GM21529 (cell line): ENCODE data around the gene OPRD1.
"Not testable (repeated sequence)": the region's sequence is repeated elsewhere in the genome, so short reads cannot be mapped to it uniquely, and the experiment has no call there.

Experiments used
- ATAC-seq: cut with Tn5 transposase; IDR thresholded peaks from one replicate; pipeline ENCODE4 v1.9.1; 2021; ENCODE audit not compliant: unreplicated experiment

The OPRD1 gene

GRCh38 chr1:28840928-28841544, 29.1 kb downstream of the OPRD1 start:
- ATAC-seq: no peak

GRCh38 chr1:28845786-28846543, 34.0 kb downstream of the OPRD1 start:
- no peak for ATAC-seq

DNA sequence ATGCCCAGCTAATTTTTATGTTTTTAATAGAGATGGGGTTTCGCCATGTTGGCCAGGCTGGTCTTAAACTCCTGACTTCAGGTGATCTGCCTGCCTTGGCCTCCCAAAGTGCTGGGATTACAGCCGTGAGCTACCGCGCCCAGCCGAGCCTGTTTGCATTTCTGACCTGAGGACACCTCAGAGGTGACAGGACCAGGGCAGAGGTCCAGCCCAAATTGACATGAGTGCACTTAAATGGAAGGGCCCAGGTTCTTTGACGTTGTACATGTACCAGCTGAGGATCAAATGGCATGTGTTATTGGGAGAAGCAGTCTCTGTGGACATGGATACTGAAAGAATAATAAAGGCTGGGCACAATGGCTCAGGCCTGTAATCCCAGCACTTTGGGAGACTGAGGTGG, 35.2 kb downstream of the OPRD1 start:
- ATAC-seq: not testable (repeated sequence)

- no peak for ATAC-seq
These were observed 36.4 kb downstream of the OPRD1 start for GRCh38 chr1:28848416-28848815.

- ATAC-seq: no peak
These were observed 41.2 kb downstream of the OPRD1 start for GRCh38 chr1:28853093-28853742.

- not testable (repeated sequence) for ATAC-seq
These were observed 42.4 kb downstream of the OPRD1 start for GRCh38 chr1:28854406-28854805.

- no peak for ATAC-seq
These were observed 43.1 kb downstream of the OPRD1 start for GRCh38 chr1:28855046-28855445.

DNA sequence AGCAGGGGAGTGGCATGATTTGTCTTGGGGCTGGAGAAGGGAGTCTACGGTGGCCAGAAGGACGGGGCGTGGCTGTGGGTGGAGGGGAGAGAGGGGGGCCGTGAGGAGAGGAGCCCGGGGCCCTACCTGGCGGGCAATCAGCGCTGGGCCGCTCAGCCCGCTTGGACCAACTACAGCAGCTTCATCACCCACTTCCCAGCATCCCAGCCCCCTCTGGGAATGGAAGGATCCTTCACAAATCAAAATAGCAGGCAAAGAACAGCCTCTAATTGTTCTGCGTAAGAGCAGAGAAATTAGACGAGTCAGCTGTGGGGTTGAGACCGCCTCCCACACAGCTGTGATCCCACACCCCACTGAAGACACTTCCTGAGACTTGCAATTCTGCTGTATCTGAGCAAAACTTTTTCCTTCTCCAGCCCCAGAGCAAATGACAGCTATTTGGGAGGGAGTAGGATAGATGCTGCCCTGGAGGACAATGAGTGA, 43.5 kb downstream of the OPRD1 start:
- no peak for ATAC-seq

GRCh38 chr1:28855969-28856368, 44.0 kb downstream of the OPRD1 start:
- ATAC-seq: no peak

DNA sequence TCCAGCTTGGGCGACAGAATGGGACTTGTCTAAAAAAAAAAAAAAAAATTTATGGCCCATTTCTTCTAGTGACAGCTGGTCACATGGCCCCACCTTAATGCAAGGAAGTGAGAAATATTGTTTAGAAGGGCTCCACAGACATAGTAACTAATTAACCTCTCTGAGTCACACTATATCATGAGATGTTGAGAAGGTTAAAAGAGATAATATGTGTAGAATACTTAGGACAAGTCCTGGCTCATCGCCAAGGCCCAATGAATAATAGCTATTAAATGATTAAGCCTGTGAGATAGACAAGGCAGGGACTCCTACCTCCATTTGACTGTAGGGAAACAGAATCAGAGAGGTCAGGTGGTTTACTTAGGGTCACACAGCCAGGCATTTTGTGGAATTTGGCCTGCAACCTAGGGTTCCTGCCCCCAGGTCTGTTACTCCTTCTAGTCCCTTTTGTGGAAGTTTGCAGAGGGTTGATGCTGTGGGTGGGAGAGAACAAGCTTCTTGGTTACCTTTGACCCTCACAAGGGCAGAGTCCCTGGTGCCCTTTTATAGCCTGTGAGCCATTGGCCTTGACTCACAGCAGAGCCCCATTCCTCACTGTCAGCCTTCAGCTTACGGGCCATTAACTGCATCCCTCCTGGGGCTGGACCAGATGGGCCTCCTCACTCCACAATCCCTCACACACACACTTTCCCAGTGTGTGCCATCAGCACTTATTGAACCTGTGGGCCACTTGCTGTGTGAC, 48.5 kb downstream of the OPRD1 start:
- no peak for ATAC-seq

DNA sequence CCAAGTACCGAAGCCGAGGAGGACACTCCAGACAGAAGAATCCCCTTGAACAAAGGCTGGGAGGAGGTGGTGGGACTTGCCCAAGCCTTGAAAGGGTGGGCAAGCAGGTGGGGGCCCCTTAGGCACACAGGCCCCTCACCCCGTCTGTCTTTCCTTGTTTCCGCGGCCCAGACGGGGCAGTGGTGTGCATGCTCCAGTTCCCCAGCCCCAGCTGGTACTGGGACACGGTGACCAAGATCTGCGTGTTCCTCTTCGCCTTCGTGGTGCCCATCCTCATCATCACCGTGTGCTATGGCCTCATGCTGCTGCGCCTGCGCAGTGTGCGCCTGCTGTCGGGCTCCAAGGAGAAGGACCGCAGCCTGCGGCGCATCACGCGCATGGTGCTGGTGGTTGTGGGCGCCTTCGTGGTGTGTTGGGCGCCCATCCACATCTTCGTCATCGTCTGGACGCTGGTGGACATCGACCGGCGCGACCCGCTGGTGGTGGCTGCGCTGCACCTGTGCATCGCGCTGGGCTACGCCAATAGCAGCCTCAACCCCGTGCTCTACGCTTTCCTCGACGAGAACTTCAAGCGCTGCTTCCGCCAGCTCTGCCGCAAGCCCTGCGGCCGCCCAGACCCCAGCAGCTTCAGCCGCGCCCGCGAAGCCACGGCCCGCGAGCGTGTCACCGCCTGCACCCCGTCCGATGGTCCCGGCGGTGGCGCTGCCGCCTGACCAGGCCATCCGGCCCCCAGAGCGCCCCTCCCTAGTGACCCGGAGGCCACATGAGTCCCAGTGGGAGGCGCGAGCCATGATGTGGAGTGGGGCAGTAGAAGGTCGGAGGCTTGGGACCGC, 50.8 kb downstream of the OPRD1 start:
- ATAC-seq: no peak

DNA sequence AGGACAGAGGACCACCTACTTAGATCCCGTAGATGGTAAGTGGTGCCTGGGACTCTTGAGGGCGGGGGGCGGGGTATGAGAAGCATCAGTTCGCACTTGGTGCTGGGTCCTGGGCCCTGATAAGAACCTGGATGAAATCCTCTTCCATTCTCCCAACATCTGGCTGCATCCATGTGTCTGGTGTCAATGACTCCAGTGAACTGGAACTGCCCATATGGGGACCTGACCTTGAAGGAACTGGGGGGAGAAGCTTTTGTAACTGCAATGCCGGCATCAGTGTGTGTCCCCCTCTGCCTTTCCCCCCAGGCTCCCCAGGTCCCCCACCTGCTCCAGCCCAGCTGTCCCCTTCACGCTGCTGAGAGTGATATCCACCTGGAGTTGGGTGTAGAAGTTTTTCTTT, 52.7 kb downstream of the OPRD1 start:
- no peak for ATAC-seq

GRCh38 chr1:28865997-28866650, 54.2 kb downstream of the OPRD1 start:
- no peak for ATAC-seq

DNA sequence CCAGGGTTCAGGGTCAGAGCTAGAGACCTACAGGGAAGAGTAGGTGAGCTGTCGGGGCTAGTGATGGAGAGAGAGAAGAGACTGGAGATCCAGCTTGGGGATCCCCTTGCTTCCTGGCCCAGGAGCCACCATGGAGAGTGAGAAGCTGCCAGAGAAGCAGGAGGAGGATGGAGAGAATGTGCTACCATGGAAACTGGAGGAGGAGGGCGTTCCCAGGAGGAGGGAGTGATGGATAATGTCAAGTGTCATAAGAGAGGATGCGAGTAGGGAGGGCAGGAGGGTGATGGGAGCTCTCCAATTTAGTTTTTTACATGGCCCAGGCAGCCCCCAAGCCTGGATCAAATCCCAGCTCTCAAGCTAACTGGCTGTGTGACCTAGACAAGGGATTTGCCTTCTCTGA, 55.9 kb downstream of the OPRD1 start:
- ATAC-seq: no peak

DNA sequence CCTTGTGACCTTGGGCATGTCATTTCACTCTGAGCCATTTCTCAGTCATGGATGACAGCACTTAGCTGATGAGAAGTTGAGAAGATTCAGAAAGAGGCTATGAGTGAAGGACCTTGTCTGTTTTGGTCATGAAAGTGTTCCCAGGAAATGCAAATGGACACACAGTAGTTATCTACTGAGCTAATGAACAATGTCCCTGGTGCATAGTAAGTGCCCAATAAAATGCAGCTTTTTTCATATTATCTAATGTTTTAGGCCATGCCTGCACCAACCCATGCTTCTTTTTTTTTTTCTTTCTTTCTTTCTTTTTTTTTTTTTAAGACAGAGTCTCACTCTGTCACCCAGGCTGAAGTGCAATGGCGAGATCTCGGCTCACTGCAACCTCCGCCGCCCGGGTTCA, 58.0 kb downstream of the OPRD1 start:
- ATAC-seq: no peak

DNA sequence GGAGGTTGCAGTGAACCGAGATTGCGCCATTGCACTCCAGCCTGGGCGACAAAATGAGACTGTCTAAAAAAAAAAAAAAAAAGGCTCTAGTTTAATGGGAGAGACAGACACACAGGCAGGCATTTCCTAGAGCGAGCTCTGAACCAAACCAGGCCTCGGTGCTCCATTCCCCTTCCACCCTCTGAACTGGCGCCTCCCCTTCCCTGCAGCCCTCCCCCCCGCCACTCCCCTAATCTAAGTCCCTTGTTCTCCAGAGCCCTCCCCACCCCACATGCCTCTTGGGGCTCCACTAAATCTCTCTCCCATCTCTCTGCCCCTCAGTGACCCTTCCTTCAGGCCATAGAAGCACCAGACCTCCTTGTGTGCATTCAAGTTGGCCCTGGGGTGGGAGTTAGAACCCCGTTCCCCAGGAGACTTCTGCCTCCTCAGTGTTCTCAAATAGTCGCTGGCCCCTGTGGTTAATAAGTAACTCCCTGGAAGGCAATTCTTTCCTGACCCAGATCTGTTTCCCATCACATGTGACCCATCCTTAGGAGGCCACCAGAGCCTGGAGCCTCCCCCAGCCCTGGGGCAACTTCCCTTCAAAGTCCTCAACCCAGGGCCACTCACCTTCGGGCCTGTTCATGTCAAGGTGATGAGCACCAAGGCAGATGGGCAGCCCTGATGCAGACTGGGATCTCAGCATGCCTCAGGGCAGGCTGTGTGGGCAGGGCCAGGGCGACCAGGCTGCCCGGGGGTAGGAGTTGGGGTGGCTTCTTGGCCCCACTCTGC, 59.8 kb downstream of the OPRD1 start:
- no peak for ATAC-seq

GRCh38 chr1:28875134-28875533, 63.2 kb downstream of the OPRD1 start:
- ATAC-seq: not testable (repeated sequence)

DNA sequence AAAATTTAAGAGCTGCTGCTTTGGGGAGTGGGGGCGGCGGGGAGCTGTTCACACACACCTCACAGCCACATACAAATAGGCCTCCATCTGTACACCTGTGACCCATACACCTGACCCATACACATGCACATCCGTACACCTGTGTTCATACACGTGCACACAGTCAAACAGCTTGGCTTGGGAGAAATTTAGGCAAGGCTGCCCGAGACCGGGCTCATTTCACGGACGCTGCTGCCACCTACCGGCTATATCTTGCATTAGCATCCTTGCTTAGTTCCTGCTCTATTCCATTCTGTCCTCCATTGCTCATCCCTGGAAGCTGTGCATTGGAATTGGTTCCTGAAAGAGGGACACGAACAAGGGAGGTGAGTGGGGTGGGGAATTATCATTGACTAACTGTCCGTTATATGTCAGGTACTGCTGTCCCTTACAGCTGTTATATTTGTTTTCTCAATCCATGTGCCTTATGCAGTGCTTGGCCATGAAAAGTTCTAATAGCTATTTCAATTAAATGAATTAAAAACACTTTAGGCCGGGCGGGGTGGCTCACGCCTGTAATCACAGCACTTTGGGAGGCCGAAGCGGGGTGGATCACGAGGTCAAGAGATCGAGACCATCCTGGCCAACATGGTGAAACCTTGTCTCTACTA, 65.3 kb downstream of the OPRD1 start:
- no peak for ATAC-seq

DNA sequence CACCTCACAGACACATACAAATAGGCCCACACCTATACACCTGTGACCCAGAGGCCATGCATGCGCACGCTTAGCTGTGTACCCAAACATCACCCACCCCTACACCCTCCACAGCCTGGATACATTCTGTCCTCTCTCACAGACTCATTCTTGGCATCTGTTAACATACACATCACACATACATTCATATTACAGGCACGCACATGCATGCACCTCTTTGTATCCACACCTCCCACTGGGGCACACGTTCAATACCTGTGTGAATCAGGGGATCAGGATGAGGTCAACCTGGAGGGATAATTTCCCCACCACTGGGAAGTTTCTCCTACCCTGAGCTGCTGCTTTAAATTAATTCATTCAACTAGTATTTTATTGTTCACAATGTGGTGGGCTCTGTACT, 66.8 kb downstream of the OPRD1 start:
- no peak for ATAC-seq
